Stimulated activated CD8-positive, alpha-beta memory T cell treated with anti-CD3 and anti-CD28 coated beads, Interleukin-15, amount 100 ng/mL, for 24 hours (primary cell): ENCODE results near the gene ME3.
"Not testable (repeated sequence)": the region's sequence is repeated elsewhere in the genome, so short reads cannot be mapped to it uniquely, and the experiment has no call there.

Experiments
- DNase-seq: peaks from one replicate; pipeline ENCODE4 v3.0.0-alpha.2; 2020; ENCODE audit warnings: low read depth

ME3 gene

GRCh38 chr11:86587264-86588193 lies 84.9 kb downstream of the ME3 start:
- no peak for DNase-seq

GRCh38 chr11:86586307-86586706 lies 86.1 kb downstream of the ME3 start:
- DNase-seq, result no peak

DNA sequence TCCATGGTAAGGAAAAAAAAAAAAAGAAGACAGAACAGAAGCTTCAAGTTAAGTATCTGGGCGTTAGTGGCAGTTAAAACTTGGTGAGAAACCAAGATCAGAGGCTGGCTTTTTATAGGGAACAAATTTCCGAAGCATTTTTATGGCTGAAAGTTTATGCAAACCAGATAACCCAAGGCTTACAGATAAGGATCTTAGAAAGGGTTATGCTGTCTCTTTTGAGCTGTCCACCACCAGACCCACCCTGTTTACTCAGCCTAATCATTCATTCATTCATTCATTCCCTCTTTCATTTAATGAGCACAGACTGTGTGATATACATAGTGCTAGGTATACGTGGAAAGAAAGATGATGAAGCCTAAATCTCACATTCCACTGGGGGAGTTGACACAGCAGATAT lies 89.5 kb downstream of the ME3 start:
- DNase-seq, result no peak

DNA sequence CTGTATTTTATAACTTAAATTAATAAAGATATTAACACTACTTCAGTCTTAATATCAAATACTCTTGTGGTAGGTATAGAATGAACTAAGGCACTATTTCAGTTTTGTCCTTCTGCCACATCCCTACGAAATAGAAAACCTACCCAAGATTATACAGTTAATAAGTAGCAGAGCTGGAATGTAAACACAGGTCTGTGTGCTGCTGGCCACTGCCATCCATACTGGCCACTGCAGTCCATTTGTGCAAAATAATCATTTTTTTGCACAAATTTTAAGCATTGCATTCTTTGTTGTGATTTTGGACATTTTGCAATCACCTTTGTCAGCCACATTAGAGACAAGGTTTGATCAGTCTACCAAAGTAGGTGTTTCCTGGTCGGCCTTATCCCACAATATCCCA lies 91.9 kb downstream of the ME3 start:
- no peak for DNase-seq

GRCh38 chr11:86579406-86579731 lies 93.0 kb downstream of the ME3 start:
- DNase-seq, result no peak

DNA sequence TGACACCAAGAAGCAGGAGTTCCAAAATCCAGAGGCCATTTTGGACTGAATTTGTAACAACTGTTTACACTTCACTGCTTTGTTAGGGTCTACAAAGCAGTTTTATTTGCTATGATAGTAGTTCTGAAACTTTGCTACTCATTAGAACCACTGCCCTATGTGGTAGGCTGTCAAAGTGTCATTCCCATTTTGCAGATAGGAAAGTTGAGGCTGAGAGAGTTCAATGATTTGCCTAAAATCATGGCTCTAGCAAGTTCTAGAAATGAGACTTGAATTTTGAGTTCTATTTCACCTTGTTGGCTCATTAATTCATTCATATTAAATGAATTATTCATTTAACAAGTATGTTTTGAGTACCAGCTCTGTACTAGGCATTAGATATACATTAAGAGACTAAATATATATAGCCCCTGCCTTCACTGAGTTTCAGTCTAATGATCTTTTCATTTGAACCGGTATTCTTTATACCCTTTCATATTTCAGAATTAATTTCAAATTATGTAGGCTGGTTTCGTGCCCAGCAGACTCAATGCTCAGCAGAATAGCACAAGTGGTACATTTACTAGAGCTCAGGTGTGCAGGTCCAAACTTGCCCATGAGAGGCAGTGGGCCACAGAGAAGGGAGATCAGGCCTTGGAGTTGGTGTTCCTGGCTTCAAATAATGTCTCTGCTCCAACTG lies 93.5 kb downstream of the ME3 start:
- DNase-seq, result no peak

DNA sequence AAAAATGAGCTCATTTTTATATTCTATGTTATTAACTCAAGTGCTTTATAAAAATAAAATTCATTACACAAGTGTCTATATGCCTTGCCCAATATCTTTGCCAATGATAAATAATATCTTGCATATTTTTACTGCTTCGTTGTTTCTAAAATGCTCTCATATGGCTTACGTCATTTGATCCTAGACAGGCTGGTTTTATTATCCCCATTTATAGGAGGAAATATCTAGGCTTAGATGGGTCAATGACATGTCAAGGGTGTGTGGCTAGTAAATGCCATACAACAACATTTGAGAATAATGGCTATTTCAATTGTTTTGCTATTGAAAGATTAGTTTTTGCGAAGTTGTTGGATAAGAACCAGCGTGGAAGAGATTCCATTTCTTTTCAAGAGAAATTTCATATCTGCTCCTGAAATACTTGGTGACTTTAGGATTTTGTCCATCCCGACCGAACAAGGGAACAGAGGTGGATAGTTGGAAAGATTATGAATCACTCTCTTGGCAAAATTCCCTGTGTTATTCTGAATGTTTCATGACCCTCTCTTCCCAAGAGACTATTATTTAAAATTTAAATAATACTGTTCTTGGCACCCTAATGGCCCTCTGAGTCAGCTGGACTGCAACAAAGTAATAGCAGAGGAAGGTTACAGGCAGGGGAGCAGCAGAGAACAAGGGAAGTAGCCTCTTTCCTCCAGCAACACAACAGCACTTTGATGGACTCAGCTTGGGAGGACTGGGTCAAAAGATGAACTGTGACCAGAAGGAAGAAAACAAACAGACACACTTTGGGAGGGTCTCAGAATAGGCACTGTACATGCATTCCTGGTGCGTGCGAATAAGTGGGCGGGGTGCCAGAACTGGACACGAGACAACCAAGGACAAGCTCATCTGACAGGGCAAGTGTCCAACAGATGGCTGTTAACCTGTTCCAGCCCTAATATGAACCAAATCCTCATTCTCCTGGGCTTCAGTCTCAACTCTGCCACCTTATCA lies 94.5 kb downstream of the ME3 start:
- no peak for DNase-seq

- no peak for DNase-seq
Observed at GRCh38 chr11:86576946-86577624, 95.3 kb downstream of the ME3 start.

GRCh38 chr11:86575927-86576326 lies 96.5 kb downstream of the ME3 start:
- no peak for DNase-seq

DNA sequence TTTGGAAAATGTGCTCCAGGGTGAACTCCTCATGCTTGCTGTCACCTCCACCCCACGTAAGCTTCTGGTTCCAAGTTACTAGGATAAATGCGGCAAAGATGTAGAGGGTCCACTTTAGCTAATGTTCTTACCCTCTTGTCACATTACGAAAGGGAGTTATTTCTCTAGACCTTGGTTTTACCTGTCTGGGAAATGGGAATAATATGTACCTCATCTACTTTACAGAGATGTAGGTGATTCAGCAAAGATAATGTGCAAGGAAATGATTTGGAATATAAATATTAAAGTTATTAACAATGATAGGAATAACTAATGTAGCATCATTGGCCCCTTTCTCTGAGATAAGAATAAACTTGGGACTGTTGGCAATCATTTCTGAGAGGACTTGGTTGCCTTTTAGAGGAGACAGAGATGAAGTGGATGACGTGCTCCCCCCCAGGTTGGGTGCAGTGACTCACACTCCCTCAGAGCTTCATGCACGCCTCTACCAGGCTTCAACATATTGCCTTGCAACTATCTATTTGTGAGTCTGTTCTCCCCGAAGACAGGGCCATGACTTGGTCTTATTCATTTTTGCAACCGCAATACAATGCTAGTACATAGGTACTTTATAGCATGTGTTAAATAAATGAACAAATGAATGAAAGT lies 97.1 kb downstream of the ME3 start:
- DNase-seq, result no peak

- no peak for DNase-seq
Observed at GRCh38 chr11:86574493-86575207, 97.8 kb downstream of the ME3 start.

- DNase-seq, result no peak
Observed at GRCh38 chr11:86571273-86571948, 101.0 kb downstream of the ME3 start.

- DNase-seq, result no peak
Observed at GRCh38 chr11:86570451-86570850, 102.0 kb downstream of the ME3 start.

DNA sequence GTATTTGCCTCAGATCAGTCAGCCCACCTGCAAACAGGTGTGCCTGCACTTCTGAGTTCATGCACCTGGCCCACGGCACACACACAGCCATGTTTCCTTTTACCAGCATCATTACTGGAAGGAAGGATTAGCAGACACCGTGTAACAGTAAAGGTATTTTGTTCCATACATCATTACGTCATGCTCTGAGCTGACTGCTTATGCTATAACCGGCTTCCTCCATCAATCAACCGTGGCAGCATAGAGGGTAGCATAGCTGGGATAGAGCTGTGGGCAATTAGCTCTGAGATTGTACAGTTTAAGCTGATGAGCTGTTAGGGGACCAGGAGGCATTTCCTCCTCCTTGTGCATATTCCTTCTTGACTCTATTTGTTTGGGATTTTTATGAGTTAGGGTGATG lies 102.4 kb downstream of the ME3 start:
- no peak for DNase-seq

GRCh38 chr11:86569109-86569508 lies 103.3 kb downstream of the ME3 start:
- DNase-seq, result no peak

GRCh38 chr11:86565801-86566312 lies 106.6 kb downstream of the ME3 start:
- DNase-seq, result no peak

GRCh38 chr11:86565388-86565787 lies 107.0 kb downstream of the ME3 start:
- no peak for DNase-seq

DNA sequence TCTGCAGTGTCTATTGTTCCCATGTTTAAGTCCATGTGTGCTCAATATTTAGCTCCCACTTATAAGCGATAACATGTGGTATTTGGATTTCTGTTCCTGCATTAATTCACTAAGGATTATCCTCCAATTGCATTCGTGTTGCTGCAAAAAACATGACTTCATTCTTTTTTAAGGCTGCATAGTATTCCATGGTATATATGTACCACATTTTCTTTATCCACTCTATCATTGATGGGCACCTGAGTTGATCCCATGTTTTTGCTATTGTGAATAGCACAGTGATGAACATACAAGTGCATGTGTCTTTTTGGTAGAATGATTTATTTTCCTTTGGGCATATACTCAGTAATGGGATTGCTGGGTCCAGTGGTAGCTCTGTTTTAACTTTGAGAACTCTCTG lies 109.6 kb downstream of the ME3 start:
- DNase-seq, result not testable (repeated sequence)

DNA sequence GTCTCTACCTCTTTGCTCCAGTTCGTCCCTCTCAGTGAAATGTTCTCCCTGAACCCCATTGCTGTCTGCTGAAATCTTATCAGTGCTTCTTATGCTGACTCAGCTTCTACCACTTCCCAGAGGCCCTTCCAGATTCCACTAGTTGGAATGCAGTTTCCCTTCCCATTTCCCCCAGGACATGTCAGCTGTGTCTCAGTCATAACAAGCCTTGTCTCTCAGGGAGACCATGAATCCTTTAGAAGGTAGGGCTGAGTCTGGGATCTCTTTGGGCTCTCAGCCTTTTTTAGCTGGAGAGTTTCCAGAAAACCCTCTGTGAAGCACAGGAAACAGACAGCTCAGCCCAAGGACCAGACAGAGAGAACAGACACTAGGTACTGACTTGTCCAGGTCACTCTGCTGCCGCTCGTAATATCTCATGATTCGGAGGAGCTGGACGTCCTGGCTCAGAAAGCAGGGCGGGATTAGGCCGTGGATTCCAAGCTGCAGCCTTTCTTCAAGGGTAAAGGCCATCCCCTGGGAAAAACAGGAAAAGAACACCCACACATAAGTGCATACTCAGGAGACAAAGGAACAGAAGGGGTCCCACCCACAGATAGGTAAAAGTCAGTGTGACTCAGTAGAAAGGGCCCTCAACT lies 113.0 kb downstream of the ME3 start:
- DNase-seq, result no peak
